Neural progenitor cell (in vitro differentiated cells): ENCODE results near the gene NDE1. TPM values are rescaled to one million over a fixed set of nuclear protein-coding genes. Genes with fewer than 3 reads are reported as not detected.
A peak's percentile ranks its signal among the peaks of the same experiment; 100 is the strongest.

Experiments
- DNase-seq: peaks from one replicate; pipeline ENCODE4 v3.0.0-alpha.2; 2016; ENCODE audit warnings: low spot score
- H2AFZ ChIP-seq: fragments of 200-600 bp; sonication (generic); replicated peaks from 2 replicates; pipeline ENCODE4 v1.6.1; 2016; ENCODE audit warnings: antibody characterized with exemption
- H3F3A ChIP-seq: fragments of 200-600 bp; sonication (generic); 2 replicates; pipeline ENCODE4 v1.6.1; 2016; ENCODE audit warnings: antibody characterized with exemption, low read depth
- H3K27ac ChIP-seq: fragments of 200-600 bp; sonication (generic); 2 replicates; pipeline ENCODE4 v1.5.1; 2016; ENCODE audit warnings: mild to moderate bottlenecking
- H3K27me3 ChIP-seq: fragments of 200-600 bp; sonication (generic); 2 replicates; pipeline ENCODE4 v1.6.1; 2016; ENCODE audit warnings: mild to moderate bottlenecking, moderate library complexity
- H3K36me3 ChIP-seq: fragments of 200-600 bp; sonication (generic); 2 replicates; pipeline ENCODE4 v1.5.1; 2016
- H3K4me1 ChIP-seq: fragments of 200-600 bp; sonication (generic); 2 replicates; pipeline ENCODE4 v1.6.1; 2016; ENCODE audit warnings: mixed run types
- H3K4me2 ChIP-seq: fragments of 200-600 bp; sonication (generic); 2 replicates; pipeline ENCODE4 v1.6.1; 2016
- H3K4me3 ChIP-seq: fragments of 200-600 bp; sonication (generic); 2 replicates; pipeline ENCODE4 v1.5.1; 2016
- H3K79me2 ChIP-seq: fragments of 200-600 bp; sonication (generic); 2 replicates; pipeline ENCODE4 v1.6.1; 2016; ENCODE audit warnings: low read depth
- H3K9ac ChIP-seq: fragments of 200-600 bp; sonication (generic); 2 replicates; pipeline ENCODE4 v1.6.1; 2016
- H3K9me3 ChIP-seq: fragments of 200-600 bp; sonication (generic); 2 replicates; pipeline ENCODE4 v1.5.1; 2016; ENCODE audit warnings: low read depth
- H4K20me1 ChIP-seq: fragments of 200-600 bp; sonication (generic); 2 replicates; pipeline ENCODE4 v1.6.1; 2016; ENCODE audit warnings: low read depth
- H3K27ac Mint-ChIP-seq: 3 replicates; pipeline ENCODE4 v1.8.0; 2021; ENCODE audit warnings: mixed read lengths
- H3K27me3 Mint-ChIP-seq: 2 replicates; pipeline ENCODE4 v1.8.0; 2022; ENCODE audit warnings: low read depth, mild to moderate bottlenecking, inconsistent platforms, moderate library complexity, mixed read lengths; ENCODE audit not compliant: insufficient read depth
- H3K36me3 Mint-ChIP-seq: 3 replicates; pipeline ENCODE4 v1.8.0; 2021; ENCODE audit warnings: mixed read lengths
- H3K4me1 Mint-ChIP-seq: 3 replicates; pipeline ENCODE4 v1.8.0; 2021; ENCODE audit warnings: mixed read lengths
- H3K4me3 Mint-ChIP-seq: 3 replicates; pipeline ENCODE4 v1.8.0; 2021; ENCODE audit warnings: mild to moderate bottlenecking, moderate library complexity, mixed read lengths
- H3K9me3 Mint-ChIP-seq: 3 replicates; pipeline ENCODE4 v1.8.0; 2020; ENCODE audit warnings: mixed read lengths
- CTCF ChIP-seq: fragments of 200-600 bp; sonication (generic); IDR thresholded peaks from 2 replicates; pipeline ENCODE4 v1.5.1; 2017; ENCODE audit warnings: antibody characterized with exemption, mild to moderate bottlenecking
- EZH2 ChIP-seq: fragments of 200-600 bp; sonication (generic); IDR thresholded peaks from 2 replicates; pipeline ENCODE4 v1.6.1; 2017; ENCODE audit warnings: antibody characterized with exemption, mild to moderate bottlenecking, moderate library complexity
- EZH2phosphoT487 ChIP-seq: fragments of 200-600 bp; sonication (generic); IDR thresholded peaks from 2 replicates; pipeline ENCODE4 v1.6.1; 2017; ENCODE audit warnings: antibody characterized with exemption
- total RNA-seq: library from RNA; depleted of rRNA; stranded (reverse); fragments of >200 nt; gene quantifications from 2 replicates; pipeline ENCODE4 v1.2.3, GENCODE V29; 2015; ENCODE audit warnings: low replicate concordance

NDE1 gene
- total RNA-seq, 1 donor from 2014 or later: 85.3 TPM

GRCh38 chr16:15752717-15753488 is 102.9 kb downstream of the NDE1 start:
- Histone ChIP-seq H3K27me3 (no peaks in the 10 kb centered on the region), H3K9me3 (no peaks in the 10 kb centered on the region), H4K20me1 (no peaks in the 10 kb centered on the region), H3K36me3 (no peaks in the 10 kb centered on the region), H3K9ac (no peak overlapping the region), H2AFZ (no peak overlapping the region), H3K4me3 (no peak overlapping the region), H3K79me2 (no peaks in the 10 kb centered on the region), H3F3A (peaks cover 3% of the 10 kb centered on the region), H3K4me2 (no peak overlapping the region), H3K27ac (no peak overlapping the region), H3K4me1 (no peaks in the 10 kb centered on the region)
- no peak for DNase-seq
- no peaks in the 10 kb centered on the region for H3K9me3 Mint-ChIP-seq
- no peak overlapping the region for H3K27ac Mint-ChIP-seq
- H3K36me3 Mint-ChIP-seq: no peaks in the 10 kb centered on the region
- no peaks in the 10 kb centered on the region for H3K4me1 Mint-ChIP-seq
- no peak overlapping the region for H3K4me3 Mint-ChIP-seq
- TF ChIP-seq CTCF (no peak), EZH2 (no peak), EZH2phosphoT487 (no peak)
- H3K27me3 Mint-ChIP-seq: no peaks in the 10 kb centered on the region

GRCh38 chr16:15754821-15755534 is 104.9 kb downstream of the NDE1 start:
- Mint-ChIP-seq H3K4me1 (no peaks in the 10 kb centered on the region), H3K27ac (no peak overlapping the region), H3K27me3 (peaks cover 5% of the 10 kb centered on the region), H3K36me3 (no peaks in the 10 kb centered on the region), H3K9me3 (no peaks in the 10 kb centered on the region), H3K4me3 (no peak overlapping the region)
- Histone ChIP-seq H3K4me3 (no peak overlapping the region), H2AFZ (no peak overlapping the region), H3K9ac (no peak overlapping the region), H3K4me2 (no peak overlapping the region), H3K27ac (no peak overlapping the region), H3K4me1 (no peaks in the 10 kb centered on the region), H3F3A (peaks cover 3% of the 10 kb centered on the region), H4K20me1 (no peaks in the 10 kb centered on the region), H3K79me2 (no peaks in the 10 kb centered on the region), H3K27me3 (no peaks in the 10 kb centered on the region), H3K36me3 (no peaks in the 10 kb centered on the region), H3K9me3 (no peaks in the 10 kb centered on the region)
- DNase-seq: no peak
- TF ChIP-seq EZH2phosphoT487: no peak
- TF ChIP-seq EZH2: no peak
- no peak for TF ChIP-seq CTCF

GRCh38 chr16:15757077-15757386 is 107.0 kb downstream of the NDE1 start:
- no peaks in the 10 kb centered on the region for H3K4me1 Mint-ChIP-seq
- Histone ChIP-seq H3K27me3 (no peaks in the 10 kb centered on the region), H3K4me2 (no peak overlapping the region), H3F3A (peaks cover 3% of the 10 kb centered on the region), H3K27ac (no peak overlapping the region), H3K9ac (no peak overlapping the region), H3K79me2 (no peaks in the 10 kb centered on the region), H4K20me1 (no peaks in the 10 kb centered on the region), H3K4me1 (no peaks in the 10 kb centered on the region), H3K36me3 (no peaks in the 10 kb centered on the region), H2AFZ (peak overlapping the region; percentile 63), H3K4me3 (peak overlapping the region; percentile 19), H3K9me3 (no peaks in the 10 kb centered on the region)
- H3K36me3 Mint-ChIP-seq: no peaks in the 10 kb centered on the region
- H3K4me3 Mint-ChIP-seq: no peak overlapping the region
- DNase-seq: no peak
- H3K9me3 Mint-ChIP-seq: no peaks in the 10 kb centered on the region
- TF ChIP-seq CTCF: no peak
- TF ChIP-seq EZH2: no peak
- TF ChIP-seq EZH2phosphoT487: no peak
- H3K27ac Mint-ChIP-seq: no peak overlapping the region
- H3K27me3 Mint-ChIP-seq: peaks cover 8% of the 10 kb centered on the region
